PC-9 (cell line): ENCODE measurements around the gene REEP6.

Source experiments
- CTCF ChIP-seq: fragments of 200-600 bp; sonication (generic); conservative IDR thresholded peaks from 2 replicates; pipeline ENCODE4 v1.6.1; 2017; ENCODE audit warnings: mixed run types, antibody characterized with exemption, mild to moderate bottlenecking, moderate library complexity
- EZH2 ChIP-seq: fragments of 200-600 bp; sonication (generic); IDR thresholded peaks from 2 replicates; pipeline ENCODE4 v1.8.0; 2017; ENCODE audit warnings: antibody characterized with exemption, low read depth

- no peak for TF ChIP-seq CTCF
- no peak for TF ChIP-seq EZH2
Measured at GRCh38 chr19:1456121-1456900, 34.7 kb upstream of the REEP6 start.
